ENCODE measurements around the gene ZNF343. TPM values are rescaled to one million over a fixed set of nuclear protein-coding genes. Genes with fewer than 3 reads are reported as not detected.

ZNF343 gene
- total RNA-seq, 4 donors from 2014 or later, result 7.9 to 19.2 (median 13.5) TPM

GRCh38 chr20:2520617-2521016, 11.9 kb upstream of the ZNF343 start:
- DNase-seq (ENCODE audit: low spot score in 2 of 2), result no peak
- no peak overlapping the region for H3K4me3 ChIP-seq
- WGBS, result 84% methylated on average over 3 of the region's 3 CpGs
- no peak for TF ChIP-seq POLR2A (IDR thresholded peaks at IDR 0.05)
- no peak for TF ChIP-seq EP300 (IDR thresholded peaks at IDR 0.05)
- no peak for TF ChIP-seq CTCF (IDR thresholded peaks at IDR 0.05)
- no peak for TF ChIP-seq POLR2AphosphoS5 (IDR thresholded peaks at IDR 0.05)
- H3K4me1 ChIP-seq, result peaks cover 10% of the 10 kb centered on the region
- H3K9me3 ChIP-seq, result no peaks in the 10 kb centered on the region
- no peaks in the 10 kb centered on the region for H3K27me3 ChIP-seq
- no peaks in the 10 kb centered on the region for H3K36me3 ChIP-seq
- no peak overlapping the region for H3K27ac ChIP-seq

GRCh38 chr20:2519115-2519809, 10.5 kb upstream of the ZNF343 start:
- WGBS, result 94% methylated on average over 4 of the region's 4 CpGs
- H3K9me3 ChIP-seq, result no peaks in the 10 kb centered on the region
- peak in 1 of 2 donors; percentile 18 for DNase-seq (ENCODE audit: low spot score in 2 of 2)

GRCh38 chr20:2518558-2518957, 9.8 kb upstream of the ZNF343 start:
- H3K27me3 ChIP-seq, result no peaks in the 10 kb centered on the region
- H3K36me3 ChIP-seq, result no peaks in the 10 kb centered on the region
- H3K9me3 ChIP-seq, result no peaks in the 10 kb centered on the region
- 80% methylated on average over 4 of the region's 4 CpGs for WGBS
- no peak for DNase-seq (ENCODE audit: low spot score in 2 of 2)
- no peak overlapping the region for H3K4me3 ChIP-seq
- H3K27ac ChIP-seq, result no peak overlapping the region
- TF ChIP-seq EP300 (IDR thresholded peaks at IDR 0.05) (no peak), POLR2A (IDR thresholded peaks at IDR 0.05) (no peak), CTCF (IDR thresholded peaks at IDR 0.05) (no peak), POLR2AphosphoS5 (IDR thresholded peaks at IDR 0.05) (no peak)
- H3K4me1 ChIP-seq, result no peaks in the 10 kb centered on the region

More at GRCh38 chr20:2519115-2519809, 10.5 kb upstream of the ZNF343 start:
- no peak for TF ChIP-seq EP300 (IDR thresholded peaks at IDR 0.05)
- no peak for TF ChIP-seq POLR2A (IDR thresholded peaks at IDR 0.05)
- no peak for TF ChIP-seq CTCF (IDR thresholded peaks at IDR 0.05)
- no peak for TF ChIP-seq POLR2AphosphoS5 (IDR thresholded peaks at IDR 0.05)
- H3K27me3 ChIP-seq, result no peaks in the 10 kb centered on the region
- H3K4me3 ChIP-seq, result no peak overlapping the region
- H3K27ac ChIP-seq, result no peak overlapping the region
- H3K4me1 ChIP-seq, result peaks cover 4% of the 10 kb centered on the region
- no peaks in the 10 kb centered on the region for H3K36me3 ChIP-seq

- Histone ChIP-seq H3K9me3 (no peaks in the 10 kb centered on the region), H3K27ac (no peak overlapping the region), H3K4me3 (no peak overlapping the region), H3K36me3 (no peaks in the 10 kb centered on the region), H3K4me1 (no peaks in the 10 kb centered on the region), H3K27me3 (no peaks in the 10 kb centered on the region)
- 88% methylated on average over 10 of the region's 10 CpGs for WGBS
- DNase-seq (ENCODE audit: low spot score in 2 of 2), result no peak
- no peak for TF ChIP-seq CTCF (IDR thresholded peaks at IDR 0.05)
Observed at GRCh38 chr20:2518096-2518495, 9.4 kb upstream of the ZNF343 start.

- H3K9me3 ChIP-seq, result no peaks in the 10 kb centered on the region
- H3K27me3 ChIP-seq, result no peaks in the 10 kb centered on the region
- TF ChIP-seq POLR2AphosphoS5 (IDR thresholded peaks at IDR 0.05) (no peak), POLR2A (IDR thresholded peaks at IDR 0.05) (no peak), CTCF (IDR thresholded peaks at IDR 0.05) (no peak), EP300 (IDR thresholded peaks at IDR 0.05) (no peak)
- H3K27ac ChIP-seq, result no peak overlapping the region
- no peaks in the 10 kb centered on the region for H3K36me3 ChIP-seq
- WGBS, result 81% methylated on average over 2 of the region's 2 CpGs
- no peaks in the 10 kb centered on the region for H3K4me1 ChIP-seq
- no peak for DNase-seq (ENCODE audit: low spot score in 2 of 2)
- H3K4me3 ChIP-seq, result no peak overlapping the region
Observed at GRCh38 chr20:2516399-2516798, 7.7 kb upstream of the ZNF343 start.
